ENCODE data around the gene PLEKHA6.
A peak's percentile ranks its signal among the peaks of the same experiment; 100 is the strongest.

Gene PLEKHA6

DNA sequence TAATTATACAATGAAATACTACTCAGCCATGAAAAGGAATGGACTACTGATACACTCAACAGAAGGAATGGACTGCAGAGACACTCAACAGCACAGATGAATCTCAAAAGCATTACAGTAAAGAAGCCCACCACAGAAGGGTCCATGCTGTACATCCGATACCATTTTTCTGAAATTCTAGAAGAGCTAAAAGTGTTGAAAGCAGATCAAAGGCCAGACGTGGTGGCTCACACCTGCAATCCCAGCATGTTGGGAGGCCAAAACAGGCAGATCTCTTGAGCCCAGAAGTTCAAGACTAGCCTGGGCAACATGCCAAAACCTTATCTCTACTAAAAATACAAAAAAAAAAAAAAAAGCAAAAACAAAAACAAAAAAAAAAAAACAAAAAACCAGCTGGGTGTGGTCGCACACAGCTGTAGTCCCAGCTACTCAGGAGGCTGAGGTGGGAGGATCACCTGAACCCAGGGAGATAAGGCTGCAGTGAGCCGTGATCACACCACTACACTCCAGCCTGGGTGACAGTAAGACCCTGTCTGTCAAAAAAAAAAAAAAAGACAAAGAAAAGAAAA, 36.4 kb upstream of the PLEKHA6 start:
- Histone ChIP-seq H3K4me1 (ENCODE audit: insufficient read depth, low read length) (no peaks in the 10 kb centered on the region), H3K9ac (ENCODE audit: low read depth, low read length) (no peak overlapping the region), H3K9me3 (ENCODE audit: control insufficient read depth, insufficient read depth, low read length) (no peaks in the 10 kb centered on the region; the same call in 1 of the 2 replicates), H3K36me3 (ENCODE audit: insufficient read depth, low read length) (no peaks in the 10 kb centered on the region)

DNA sequence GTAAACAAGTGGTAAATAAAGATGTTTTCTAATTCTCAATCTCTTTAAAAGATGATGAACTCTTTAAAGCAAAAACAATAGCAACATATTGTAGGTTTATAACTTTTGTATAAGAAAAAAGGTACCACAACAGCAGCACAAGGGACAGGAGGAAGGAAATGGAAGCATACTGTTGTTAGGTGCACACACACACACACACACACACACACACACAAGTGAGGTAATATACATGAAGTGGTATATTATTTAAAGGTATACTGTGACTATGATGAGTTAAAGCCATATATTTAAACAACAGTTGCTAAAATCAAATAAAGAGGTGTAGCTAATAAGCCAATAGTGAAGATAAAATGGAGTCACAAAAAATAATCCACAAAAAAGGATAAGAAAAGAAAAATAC, 31.9 kb upstream of the PLEKHA6 start:
- H3K36me3 ChIP-seq (ENCODE audit: insufficient read depth, low read length), result no peaks in the 10 kb centered on the region
- H3K9me3 ChIP-seq (ENCODE audit: control insufficient read depth, insufficient read depth, low read length), result no peaks in the 10 kb centered on the region; the same call in 1 of the 2 replicates
- H3K4me1 ChIP-seq (ENCODE audit: insufficient read depth, low read length), result no peaks in the 10 kb centered on the region
- H3K9ac ChIP-seq (ENCODE audit: low read depth, low read length), result no peak overlapping the region

DNA sequence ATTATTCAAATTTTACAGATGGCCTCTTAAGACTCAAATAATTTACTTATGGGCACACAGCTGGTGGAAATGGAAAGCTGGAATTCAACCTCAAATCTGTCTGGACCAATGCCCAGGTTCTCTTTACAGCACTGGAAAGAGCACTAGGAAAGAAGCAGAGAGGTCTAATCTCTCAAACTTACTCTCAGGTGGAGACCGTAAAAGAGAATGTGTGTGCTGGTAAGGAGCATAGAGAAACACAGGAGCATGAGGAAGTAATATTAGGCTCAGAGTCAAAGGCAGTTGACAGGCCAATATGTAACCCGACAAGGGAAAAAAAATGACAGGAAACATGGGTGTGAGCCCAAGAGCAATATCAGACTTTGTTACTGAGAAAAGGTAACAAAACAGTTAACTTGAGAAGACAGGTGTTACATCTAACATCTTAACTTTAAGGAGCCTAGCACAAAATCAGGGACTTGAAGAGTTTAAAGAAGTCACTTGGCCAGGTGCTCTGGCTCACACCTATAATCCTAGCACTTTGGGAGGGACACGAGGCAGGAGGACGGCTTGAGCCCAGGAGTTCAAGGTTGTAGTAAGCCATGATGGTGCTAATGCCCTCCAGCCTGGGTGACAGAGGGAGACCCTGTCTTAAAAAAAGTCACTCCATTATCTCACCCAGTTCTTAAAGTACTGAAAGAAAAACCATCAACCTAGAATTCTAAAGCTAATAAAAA, 31.2 kb upstream of the PLEKHA6 start:
- Histone ChIP-seq H3K4me1 (ENCODE audit: insufficient read depth, low read length) (no peaks in the 10 kb centered on the region), H3K9me3 (ENCODE audit: control insufficient read depth, insufficient read depth, low read length) (no peaks in the 10 kb centered on the region; the same call in 1 of the 2 replicates), H3K36me3 (ENCODE audit: insufficient read depth, low read length) (no peaks in the 10 kb centered on the region), H3K9ac (ENCODE audit: low read depth, low read length) (no peak overlapping the region)

DNA sequence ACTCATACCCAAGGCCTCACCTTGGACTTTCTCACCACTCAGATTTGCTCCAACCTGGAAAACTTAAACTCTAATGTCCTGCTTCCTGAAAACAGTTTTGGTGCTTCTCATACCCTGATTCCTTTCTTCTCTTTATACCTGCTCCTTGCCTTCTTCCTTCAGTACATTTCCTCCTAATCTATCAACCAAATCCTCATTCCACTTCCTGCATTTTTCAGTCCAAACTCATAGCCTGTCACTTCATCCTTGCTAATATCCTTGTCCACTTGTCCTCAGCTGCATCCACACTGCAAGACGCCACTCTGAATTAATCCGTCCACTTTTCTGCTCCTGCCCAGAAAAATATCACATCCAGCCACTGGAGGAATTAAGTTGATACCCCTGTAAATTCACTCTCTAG, 26.0 kb upstream of the PLEKHA6 start:
- Histone ChIP-seq H3K9me3 (ENCODE audit: control insufficient read depth, insufficient read depth, low read length) (no peaks in the 10 kb centered on the region), H3K9ac (ENCODE audit: low read depth, low read length) (no peak overlapping the region), H3K4me1 (ENCODE audit: insufficient read depth, low read length) (no peaks in the 10 kb centered on the region), H3K36me3 (ENCODE audit: insufficient read depth, low read length) (no peaks in the 10 kb centered on the region)

DNA sequence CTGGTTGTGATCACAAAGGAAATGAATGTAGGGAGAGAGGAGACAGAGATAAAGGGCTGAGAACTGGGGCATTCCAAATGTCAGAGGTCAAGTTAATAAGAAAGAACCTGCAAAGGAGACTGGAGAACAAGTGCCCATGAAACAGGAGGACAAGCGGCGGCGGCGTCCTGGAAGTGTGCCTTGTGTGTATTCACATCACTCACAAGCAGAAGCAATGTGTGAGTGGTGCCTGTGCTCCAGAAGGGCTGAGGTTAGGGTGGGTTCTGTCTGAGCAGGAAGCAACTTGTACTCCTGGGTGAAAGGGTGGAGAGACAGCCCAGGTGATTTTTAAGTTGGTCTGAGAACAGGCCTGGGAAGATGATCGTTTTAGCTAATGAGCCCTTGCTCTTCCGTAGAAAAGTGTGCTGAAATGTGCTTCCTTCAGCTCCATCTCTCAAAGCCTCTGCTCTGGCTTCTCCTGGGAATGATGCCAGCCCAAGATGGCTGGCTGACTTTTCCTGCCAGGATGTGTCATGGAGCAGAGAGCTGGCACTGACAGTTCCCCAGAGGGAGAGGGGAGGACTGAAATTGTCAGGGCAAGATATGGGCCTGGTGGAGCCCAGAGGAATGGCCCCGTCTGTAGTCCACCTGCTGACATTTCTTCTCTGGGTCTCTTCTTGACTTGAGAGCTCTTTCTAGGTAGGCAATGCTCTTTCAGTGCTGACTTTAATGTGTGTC, 25.1 kb upstream of the PLEKHA6 start:
- no peak overlapping the region for H3K9ac ChIP-seq (ENCODE audit: low read depth, low read length)
- H3K36me3 ChIP-seq (ENCODE audit: insufficient read depth, low read length), result no peaks in the 10 kb centered on the region
- no peaks in the 10 kb centered on the region for H3K4me1 ChIP-seq (ENCODE audit: insufficient read depth, low read length)
- no peaks in the 10 kb centered on the region for H3K9me3 ChIP-seq (ENCODE audit: control insufficient read depth, insufficient read depth, low read length)

DNA sequence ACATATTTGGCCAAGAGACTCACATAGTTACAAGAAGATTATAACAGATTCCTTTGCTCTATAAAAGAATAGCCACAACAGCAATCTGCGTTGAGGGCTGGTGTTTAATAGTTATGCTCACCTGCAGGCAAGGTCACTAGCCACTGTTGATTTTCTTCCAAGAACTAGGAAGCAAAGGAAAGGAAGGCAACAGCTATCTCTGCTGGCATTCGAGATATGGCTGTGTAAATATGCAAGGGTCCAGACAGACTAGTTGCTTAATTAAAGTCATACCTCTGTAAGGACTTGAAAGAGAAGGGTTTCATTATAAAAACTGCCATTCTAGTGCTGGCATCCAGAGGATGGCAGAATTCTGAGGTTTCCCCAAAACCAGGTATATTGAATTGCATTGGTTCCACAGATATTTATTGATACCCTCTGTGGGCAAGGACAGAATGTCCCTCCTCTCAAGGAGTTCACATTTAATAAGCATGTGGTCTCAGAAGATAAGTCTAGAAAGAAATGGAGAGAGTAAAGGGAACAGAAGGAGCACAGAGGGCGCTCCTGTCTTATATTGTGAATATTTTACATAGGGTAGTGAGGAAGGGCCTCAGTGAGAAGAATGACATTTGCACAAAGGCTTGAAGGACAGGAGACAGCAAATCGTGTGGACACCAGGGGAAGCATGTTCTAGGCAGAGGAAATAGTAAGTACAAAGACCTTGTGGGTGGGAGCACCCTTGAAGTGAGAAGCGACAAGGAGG, 23.6 kb upstream of the PLEKHA6 start:
- no peaks in the 10 kb centered on the region for H3K36me3 ChIP-seq (ENCODE audit: insufficient read depth, low read length)
- H3K9me3 ChIP-seq (ENCODE audit: control insufficient read depth, insufficient read depth, low read length), result no peaks in the 10 kb centered on the region
- H3K4me1 ChIP-seq (ENCODE audit: insufficient read depth, low read length), result no peaks in the 10 kb centered on the region
- H3K9ac ChIP-seq (ENCODE audit: low read depth, low read length), result no peak overlapping the region

DNA sequence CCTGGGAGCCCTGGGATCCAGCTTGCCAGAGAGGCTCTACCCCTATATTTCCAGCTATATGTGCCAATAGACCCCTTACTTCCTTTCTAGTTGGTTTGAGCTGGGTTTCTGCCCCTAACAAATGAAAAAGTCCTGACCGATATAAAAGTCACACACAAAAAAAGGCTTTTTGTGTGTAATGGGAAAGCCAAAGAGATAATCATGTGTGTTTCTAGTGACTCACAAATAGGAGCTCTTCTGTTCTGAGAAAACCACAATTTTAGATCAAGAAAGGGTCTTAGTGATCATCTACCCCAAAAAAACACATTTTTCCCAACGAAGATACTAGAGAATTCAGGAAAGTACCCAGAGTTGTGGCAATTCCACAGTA, 23.0 kb upstream of the PLEKHA6 start:
- no peaks in the 10 kb centered on the region for H3K36me3 ChIP-seq (ENCODE audit: insufficient read depth, low read length)
- H3K9ac ChIP-seq (ENCODE audit: low read depth, low read length), result no peak overlapping the region
- H3K9me3 ChIP-seq (ENCODE audit: control insufficient read depth, insufficient read depth, low read length), result no peaks in the 10 kb centered on the region
- no peaks in the 10 kb centered on the region for H3K4me1 ChIP-seq (ENCODE audit: insufficient read depth, low read length)

DNA sequence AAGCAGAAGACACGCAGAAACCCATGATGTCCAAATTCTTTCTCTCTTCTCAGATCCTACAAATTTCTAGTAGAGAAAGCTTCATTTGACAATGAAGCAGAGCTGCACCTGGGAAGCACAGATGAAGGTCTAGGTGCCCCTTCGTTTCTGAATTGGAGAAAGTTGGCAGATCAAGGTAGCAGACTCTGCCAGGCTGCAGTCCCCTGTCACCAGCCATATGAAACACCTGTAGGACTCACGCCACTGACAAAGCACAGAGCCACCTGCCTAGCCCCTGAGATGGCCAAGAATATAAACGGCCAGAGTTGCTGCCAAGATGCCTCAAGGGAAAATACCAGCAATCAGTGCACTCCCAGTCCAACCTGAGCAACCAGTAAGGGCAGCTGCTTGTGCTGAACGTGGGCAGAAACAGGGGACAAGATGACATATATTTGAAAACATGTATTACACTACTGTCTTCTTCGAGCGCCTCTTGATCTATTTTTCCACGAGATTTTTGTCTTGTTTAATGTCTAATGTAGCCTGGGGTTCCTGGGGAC, 20.6 kb upstream of the PLEKHA6 start:
- no peaks in the 10 kb centered on the region for H3K9me3 ChIP-seq (ENCODE audit: control insufficient read depth, insufficient read depth, low read length)
- H3K4me1 ChIP-seq (ENCODE audit: insufficient read depth, low read length), result no peaks in the 10 kb centered on the region
- no peak overlapping the region for H3K9ac ChIP-seq (ENCODE audit: low read depth, low read length)
- no peaks in the 10 kb centered on the region for H3K36me3 ChIP-seq (ENCODE audit: insufficient read depth, low read length)

DNA sequence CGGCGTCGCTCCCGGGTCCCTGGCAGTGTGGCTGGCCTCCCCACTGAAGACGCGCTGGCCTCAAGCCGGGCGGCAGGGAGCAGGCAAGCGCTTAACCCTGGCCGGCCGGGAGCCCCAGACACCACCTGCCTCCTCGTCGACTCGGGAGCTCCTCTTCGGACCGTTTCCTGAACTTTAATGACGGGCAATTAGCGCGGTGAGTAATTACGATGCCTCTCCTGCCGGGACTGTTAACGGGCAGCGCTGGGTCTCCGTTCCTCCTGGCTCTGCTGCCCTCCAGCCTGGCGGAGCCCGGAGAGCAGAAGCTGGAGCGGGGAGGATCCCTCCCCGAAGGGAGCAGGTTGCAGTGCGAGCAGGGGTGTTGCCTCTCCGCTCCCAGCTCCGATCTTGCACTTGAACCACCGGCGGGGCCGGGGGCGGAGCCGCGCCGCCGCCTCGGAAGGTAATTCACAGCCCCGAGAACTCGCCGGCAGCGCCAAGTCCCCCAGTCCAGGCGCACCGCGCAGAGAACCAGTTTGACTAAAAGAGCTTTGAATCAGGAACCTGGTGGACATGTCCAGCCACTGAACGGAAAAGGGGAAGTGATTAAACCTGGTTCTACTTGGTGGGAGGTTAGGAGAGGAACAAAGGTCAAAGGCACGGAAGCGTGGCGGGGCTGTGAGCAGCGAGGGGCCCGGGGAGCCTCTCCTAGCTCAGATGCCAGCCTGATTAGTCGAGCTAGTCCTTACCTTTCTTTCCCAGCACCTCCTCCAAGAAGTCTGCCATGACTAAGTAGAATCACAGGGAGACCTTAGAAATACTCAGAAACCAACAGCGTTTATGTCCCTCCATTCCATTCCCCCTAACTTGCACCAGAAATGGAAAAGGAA, 18.3 kb upstream of the PLEKHA6 start:
- no peaks in the 10 kb centered on the region for H3K9me3 ChIP-seq (ENCODE audit: control insufficient read depth, insufficient read depth, low read length)
- peak overlapping the region; percentile 63 for H3K9ac ChIP-seq (ENCODE audit: low read depth, low read length)
- no peaks in the 10 kb centered on the region for H3K4me1 ChIP-seq (ENCODE audit: insufficient read depth, low read length)
- no peaks in the 10 kb centered on the region for H3K36me3 ChIP-seq (ENCODE audit: insufficient read depth, low read length)

DNA sequence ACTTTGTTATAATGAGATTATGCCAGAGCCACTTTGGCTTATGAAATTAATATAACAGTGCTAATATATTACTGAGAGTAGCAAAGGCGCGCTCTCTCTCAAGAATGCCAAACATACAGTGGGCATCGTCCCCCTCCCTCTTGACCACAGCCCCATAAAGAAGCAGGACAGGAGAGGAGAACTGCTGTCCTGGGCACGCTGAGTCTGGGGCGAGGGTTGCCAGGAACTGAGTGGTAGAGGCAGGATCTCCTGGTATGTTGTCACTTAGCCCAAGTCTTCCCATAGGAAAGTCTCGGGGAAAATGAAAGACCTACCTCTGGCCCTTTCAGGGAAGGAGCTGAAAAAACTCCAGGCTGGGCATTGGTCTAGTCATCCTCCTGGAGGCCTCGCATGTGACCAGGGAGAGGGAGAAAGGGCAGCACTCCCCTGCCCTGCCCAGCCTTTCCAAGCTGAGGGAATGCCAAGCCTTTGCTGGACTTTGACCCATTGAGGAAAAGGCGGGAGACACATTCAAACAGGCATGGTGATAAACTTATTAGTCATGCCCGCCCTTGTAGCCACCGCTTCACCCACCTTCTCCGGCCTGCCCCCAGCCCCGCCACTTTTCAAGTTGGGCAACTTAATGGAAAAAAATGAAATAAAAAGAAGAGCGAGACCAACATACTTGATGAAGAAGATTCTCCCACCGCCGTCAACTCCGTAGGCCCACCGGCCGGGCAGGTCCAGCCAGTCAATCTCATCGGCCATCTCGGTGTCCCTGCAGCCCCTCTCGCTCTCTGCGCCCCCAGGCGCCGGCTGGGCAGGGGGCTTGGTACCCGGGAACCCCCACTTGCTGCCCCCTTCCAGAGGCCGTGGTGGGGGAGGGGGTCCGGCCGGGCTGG, 17.4 kb upstream of the PLEKHA6 start:
- peak overlapping the region; percentile 63; the same call in 1 of the 2 replicates for H3K9ac ChIP-seq (ENCODE audit: low read depth, low read length)
- H3K9me3 ChIP-seq (ENCODE audit: control insufficient read depth, insufficient read depth, low read length), result no peaks in the 10 kb centered on the region
- H3K4me1 ChIP-seq (ENCODE audit: insufficient read depth, low read length), result no peaks in the 10 kb centered on the region
- H3K36me3 ChIP-seq (ENCODE audit: insufficient read depth, low read length), result no peaks in the 10 kb centered on the region

DNA sequence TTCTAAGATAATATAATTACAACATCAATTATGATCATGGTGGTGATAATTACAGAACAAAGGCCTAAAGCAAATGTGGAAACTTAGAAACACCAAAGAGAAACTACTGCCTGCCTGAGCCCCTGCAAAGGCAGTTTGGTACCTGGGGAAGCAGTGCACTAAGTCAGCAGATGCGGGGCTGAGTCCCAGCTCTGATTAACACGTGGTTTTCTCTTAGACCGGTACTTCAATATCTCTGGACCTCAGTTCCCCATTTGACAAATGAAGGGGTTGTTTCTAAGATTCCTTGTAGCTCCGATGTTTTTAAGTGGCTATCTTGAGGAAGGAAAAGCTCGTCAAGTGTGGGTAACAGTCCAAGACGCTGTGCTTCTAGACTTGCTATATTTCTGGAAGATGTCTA, 16.7 kb upstream of the PLEKHA6 start:
- no peaks in the 10 kb centered on the region for H3K4me1 ChIP-seq (ENCODE audit: insufficient read depth, low read length)
- no peaks in the 10 kb centered on the region for H3K9me3 ChIP-seq (ENCODE audit: control insufficient read depth, insufficient read depth, low read length)
- H3K36me3 ChIP-seq (ENCODE audit: insufficient read depth, low read length), result no peaks in the 10 kb centered on the region
- no peak overlapping the region for H3K9ac ChIP-seq (ENCODE audit: low read depth, low read length)

DNA sequence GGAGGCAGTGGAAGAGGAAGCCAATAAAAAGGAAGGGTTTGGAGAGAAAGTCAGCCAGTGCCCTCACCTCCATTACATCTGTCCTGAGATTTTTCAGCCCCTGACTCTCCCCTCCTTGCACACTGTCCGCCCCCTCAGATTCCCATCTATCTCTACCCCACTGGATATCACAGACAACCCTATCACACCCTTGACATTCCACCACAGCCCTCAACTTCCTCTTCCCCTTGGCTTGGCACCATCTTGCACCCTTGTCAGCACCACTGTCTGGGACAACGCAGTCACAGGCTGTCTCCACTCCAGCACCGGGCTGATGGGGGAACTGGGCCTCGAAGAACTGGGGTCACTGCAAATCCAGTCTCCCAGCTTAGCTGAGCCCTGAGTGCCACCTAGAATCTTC, 14.2 kb upstream of the PLEKHA6 start:
- Histone ChIP-seq H3K4me1 (ENCODE audit: insufficient read depth, low read length) (no peaks in the 10 kb centered on the region), H3K9me3 (ENCODE audit: control insufficient read depth, insufficient read depth, low read length) (no peaks in the 10 kb centered on the region), H3K9ac (ENCODE audit: low read depth, low read length) (no peak overlapping the region), H3K36me3 (ENCODE audit: insufficient read depth, low read length) (no peaks in the 10 kb centered on the region)

DNA sequence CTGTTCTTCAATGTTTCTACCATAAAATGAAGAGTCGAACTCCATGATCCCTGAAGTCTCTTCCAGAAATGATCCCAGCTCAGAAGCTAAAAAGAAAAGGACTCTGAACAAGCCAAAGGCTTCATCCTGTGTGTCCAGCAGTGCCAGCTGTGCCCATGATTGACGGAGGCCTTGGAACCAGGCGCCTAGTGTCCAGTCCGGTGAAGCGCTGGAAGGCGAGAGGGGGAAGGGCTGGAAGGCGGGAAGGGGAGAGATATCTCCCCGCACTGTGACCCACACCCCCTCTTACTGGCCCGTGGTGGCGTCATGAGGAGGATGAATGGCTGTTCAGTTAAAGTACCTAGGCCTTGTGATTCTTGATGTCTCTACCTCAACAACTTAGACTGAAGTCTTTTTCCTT, 10.4 kb upstream of the PLEKHA6 start:
- Histone ChIP-seq H3K4me1 (ENCODE audit: insufficient read depth, low read length) (no peaks in the 10 kb centered on the region), H3K36me3 (ENCODE audit: insufficient read depth, low read length) (no peaks in the 10 kb centered on the region), H3K9ac (ENCODE audit: low read depth, low read length) (no peak overlapping the region), H3K9me3 (ENCODE audit: control insufficient read depth, insufficient read depth, low read length) (no peaks in the 10 kb centered on the region)

Measured in ES-I3 (cell line).